ENCODE results near the gene CEMIP. TPM values are rescaled to one million over a fixed set of nuclear protein-coding genes. Genes with fewer than 3 reads are reported as not detected.

Gene CEMIP
- total and polyA plus RNA-seq, 2 of the 13 experiments (the other 11 are each of a cell fraction or from before 2014, with no cell fraction given) = 4.3 to 28.5 TPM

DNA sequence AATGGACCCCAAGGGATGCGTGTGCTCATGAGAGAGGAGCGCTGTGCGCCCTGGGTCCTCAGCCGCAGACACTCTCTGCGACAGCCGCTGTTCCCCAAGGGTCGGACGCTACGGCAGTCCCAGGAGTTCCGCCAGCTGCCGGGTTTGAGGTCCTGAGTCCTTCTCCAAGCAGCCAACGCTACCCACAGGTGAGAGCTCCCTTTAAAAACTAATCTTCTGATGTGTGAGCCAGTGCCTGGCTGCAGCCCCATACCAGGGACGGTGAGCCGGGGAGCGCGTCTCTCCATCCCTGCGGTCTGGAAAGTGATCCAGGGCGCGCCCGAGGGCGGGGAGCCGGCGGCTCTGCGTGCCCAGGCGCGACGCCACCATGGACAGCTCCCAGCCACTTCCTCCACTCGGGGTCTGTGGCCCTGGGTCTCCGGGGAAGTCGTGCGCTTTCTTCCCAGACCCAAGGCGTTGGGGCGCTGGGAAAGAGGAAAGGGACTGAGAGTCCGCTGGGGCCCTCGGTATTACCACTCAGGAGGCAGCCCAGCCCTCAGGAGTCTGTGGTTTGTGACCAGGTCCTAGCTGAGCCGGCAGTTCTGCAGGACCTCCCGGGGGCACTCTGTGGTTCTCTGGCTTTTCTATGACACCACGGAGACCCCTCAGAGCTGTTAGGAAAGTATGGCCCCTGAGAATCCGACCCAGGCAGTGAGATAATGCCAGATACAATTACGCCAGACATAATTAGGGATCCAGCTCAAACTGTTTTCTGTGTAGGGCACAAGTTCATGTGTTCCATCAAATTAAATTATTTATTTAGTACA lies 1.4 kb downstream of the CEMIP start (continued):
- peak; percentile 81; the same call in 1 of the 2 replicates for TF ChIP-seq ZBTB20 (CRISPR knock-in tag; IDR thresholded peaks at IDR 0.05; ENCODE audit: borderline replicate concordance, low read depth)
- peak; percentile 98 for TF ChIP-seq SAP130 (CRISPR knock-in tag; IDR thresholded peaks at IDR 0.05; ENCODE audit: low read depth)
- TF ChIP-seq, protein P1, sequence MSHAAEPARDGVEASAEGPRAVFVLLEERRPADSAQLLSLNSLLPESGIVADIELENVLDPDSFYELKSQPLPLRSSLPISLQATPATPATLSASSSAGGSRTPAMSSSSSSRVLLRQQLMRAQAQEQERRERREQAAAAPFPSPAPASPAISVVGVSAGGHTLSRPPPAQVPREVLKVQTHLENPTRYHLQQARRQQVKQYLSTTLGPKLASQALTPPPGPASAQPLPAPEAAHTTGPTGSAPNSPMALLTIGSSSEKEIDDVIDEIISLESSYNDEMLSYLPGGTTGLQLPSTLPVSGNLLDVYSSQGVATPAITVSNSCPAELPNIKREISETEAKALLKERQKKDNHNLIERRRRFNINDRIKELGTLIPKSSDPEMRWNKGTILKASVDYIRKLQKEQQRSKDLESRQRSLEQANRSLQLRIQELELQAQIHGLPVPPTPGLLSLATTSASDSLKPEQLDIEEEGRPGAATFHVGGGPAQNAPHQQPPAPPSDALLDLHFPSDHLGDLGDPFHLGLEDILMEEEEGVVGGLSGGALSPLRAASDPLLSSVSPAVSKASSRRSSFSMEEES (CRISPR knock-in tag; IDR thresholded peaks at IDR 0.05) = peak; percentile 91
- TF ChIP-seq ZFAT (CRISPR knock-in tag; conservative IDR thresholded peaks at IDR 0.05) = 0 out of 2 replicates have a peak, but pooled peaks have one; percentile 76
- TF ChIP-seq, protein P2, sequence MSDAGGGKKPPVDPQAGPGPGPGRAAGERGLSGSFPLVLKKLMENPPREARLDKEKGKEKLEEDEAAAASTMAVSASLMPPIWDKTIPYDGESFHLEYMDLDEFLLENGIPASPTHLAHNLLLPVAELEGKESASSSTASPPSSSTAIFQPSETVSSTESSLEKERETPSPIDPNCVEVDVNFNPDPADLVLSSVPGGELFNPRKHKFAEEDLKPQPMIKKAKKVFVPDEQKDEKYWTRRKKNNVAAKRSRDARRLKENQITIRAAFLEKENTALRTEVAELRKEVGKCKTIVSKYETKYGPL (CRISPR knock-in tag; IDR thresholded peaks at IDR 0.05) = peak; percentile 95
- TF ChIP-seq SRY (CRISPR knock-in tag; IDR thresholded peaks at IDR 0.05) = peak; percentile 98
- peak; percentile 82; the same call in 1 of the 2 replicates for TF ChIP-seq KLF12 (CRISPR knock-in tag; IDR thresholded peaks at IDR 0.05; ENCODE audit: borderline replicate concordance)
- TF ChIP-seq ZKSCAN8 (CRISPR knock-in tag; IDR thresholded peaks at IDR 0.05; ENCODE audit: borderline replicate concordance) = 0 out of 2 replicates have a peak, but pooled peaks have one; percentile 77
- TF ChIP-seq, protein P3, sequence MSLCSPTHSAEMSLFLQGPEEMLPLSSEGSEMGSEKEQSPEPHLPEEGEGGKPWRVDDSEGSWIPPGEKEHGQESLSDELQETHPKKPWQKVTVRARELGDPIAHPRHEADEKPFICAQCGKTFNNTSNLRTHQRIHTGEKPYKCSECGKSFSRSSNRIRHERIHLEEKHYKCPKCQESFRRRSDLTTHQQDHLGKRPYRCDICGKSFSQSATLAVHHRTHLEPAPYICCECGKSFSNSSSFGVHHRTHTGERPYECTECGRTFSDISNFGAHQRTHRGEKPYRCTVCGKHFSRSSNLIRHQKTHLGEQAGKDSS (CRISPR knock-in tag; IDR thresholded peaks at IDR 0.05; ENCODE audit: borderline replicate concordance, low read depth) = peak; percentile 91
- TF ChIP-seq PHF20 (CRISPR knock-in tag; IDR thresholded peaks at IDR 0.05) = peak; percentile 66
- peak; percentile 91 for TF ChIP-seq ZNF546 (CRISPR knock-in tag; conservative IDR thresholded peaks at IDR 0.05)
- peak; percentile 68 for TF ChIP-seq RXRA (CRISPR knock-in tag; IDR thresholded peaks at IDR 0.05)
- peak; percentile 98 for TF ChIP-seq ZSCAN9 (CRISPR knock-in tag; IDR thresholded peaks at IDR 0.05; ENCODE audit: borderline replicate concordance)
- no peak for TF ChIP-seq GATA4 (IDR thresholded peaks at IDR 0.05; ENCODE audit: borderline replicate concordance, low read depth)
- TF ChIP-seq, protein P4, sequence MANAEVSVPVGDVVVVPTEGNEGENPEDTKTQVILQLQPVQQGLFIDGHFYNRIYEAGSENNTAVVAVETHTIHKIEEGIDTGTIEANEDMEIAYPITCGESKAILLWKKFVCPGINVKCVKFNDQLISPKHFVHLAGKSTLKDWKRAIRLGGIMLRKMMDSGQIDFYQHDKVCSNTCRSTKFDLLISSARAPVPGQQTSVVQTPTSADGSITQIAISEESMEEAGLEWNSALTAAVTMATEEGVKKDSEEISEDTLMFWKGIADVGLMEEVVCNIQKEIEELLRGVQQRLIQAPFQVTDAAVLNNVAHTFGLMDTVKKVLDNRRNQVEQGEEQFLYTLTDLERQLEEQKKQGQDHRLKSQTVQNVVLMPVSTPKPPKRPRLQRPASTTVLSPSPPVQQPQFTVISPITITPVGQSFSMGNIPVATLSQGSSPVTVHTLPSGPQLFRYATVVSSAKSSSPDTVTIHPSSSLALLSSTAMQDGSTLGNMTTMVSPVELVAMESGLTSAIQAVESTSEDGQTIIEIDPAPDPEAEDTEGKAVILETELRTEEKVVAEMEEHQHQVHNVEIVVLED (CRISPR knock-in tag; IDR thresholded peaks at IDR 0.05; ENCODE audit: borderline replicate concordance) = peak; percentile 44; the same call in 1 of the 2 replicates
- TF ChIP-seq NONO (IDR thresholded peaks at IDR 0.05) = no peak
- TF ChIP-seq NONO (CRISPR knock-in tag; conservative IDR thresholded peaks at IDR 0.05) = no peak
- TF ChIP-seq THAP11 (CRISPR knock-in tag; IDR thresholded peaks at IDR 0.05) = peak; percentile 73
- TF ChIP-seq SNRNP70 (IDR thresholded peaks at IDR 0.05; ENCODE audit: low read depth, low read length) = no peak
- TF ChIP-seq PAF1 (CRISPR knock-in tag; IDR thresholded peaks at IDR 0.05) = no peak
- peak; percentile 83; the same call in 1 of the 2 replicates for TF ChIP-seq ZNF510 (CRISPR knock-in tag; IDR thresholded peaks at IDR 0.05; ENCODE audit: low read depth)
- peak; percentile 95 for TF ChIP-seq ZNF331 (CRISPR knock-in tag; IDR thresholded peaks at IDR 0.05)
- peak; percentile 91 for TF ChIP-seq SNAI1 (CRISPR knock-in tag; IDR thresholded peaks at IDR 0.05; ENCODE audit: borderline replicate concordance)
- TF ChIP-seq CCAR2 (optimal IDR thresholded peaks at IDR 0.05; ENCODE audit: low read depth, low read length) = no peak
- peak; percentile 65; the same call in 1 of the 2 replicates for TF ChIP-seq ZNF225 (CRISPR knock-in tag; IDR thresholded peaks at IDR 0.05)
